Thoracic aorta (tissue), 2 donors: Measurements from ENCODE around the gene EIF2AK3. TPM values are rescaled to one million over a fixed set of nuclear protein-coding genes. Genes with fewer than 3 reads are reported as not detected.

Source experiments
- ATAC-seq: fragments of 150-250 bp; one replicate; pipeline ENCODE4 v1.8.0; 2017; ENCODE audit warnings: low read depth; ENCODE audit not compliant: insufficient number of reproducible peaks, low FRiP score
- DNase-seq: peaks from one replicate; pipeline ENCODE4 v3.0.0-alpha.2; 2020; ENCODE audit warnings: low spot score
- H3K27ac ChIP-seq, 2 donors: fragments of 200-600 bp; sonication (generic); 1 replicate in 1 of 2; 2 replicates in 1 of 2; pipeline ENCODE4 v1.5.1; 2016; ENCODE audit warnings: mild to moderate bottlenecking in 2 of 2, moderate library complexity in 2 of 2
- H3K27me3 ChIP-seq: fragments of 200-600 bp; sonication (generic); replicated peaks from 2 replicates; pipeline ENCODE4 v1.6.0; 2016; ENCODE audit warnings: mild to moderate bottlenecking; ENCODE audit not compliant: insufficient read depth
- H3K36me3 ChIP-seq: fragments of 200-600 bp; sonication (generic); one replicate; pipeline ENCODE4 v1.5.1; 2016
- H3K4me1 ChIP-seq, 2 donors: fragments of 200-600 bp; sonication (generic); 1 replicate in 1 of 2; 2 replicates in 1 of 2; pipeline versions ENCODE4 v1.5.1 to v1.6.0; 2016; ENCODE audit warnings: low read depth in 2 of 2, mild to moderate bottlenecking in 1 of 2; ENCODE audit not compliant: control insufficient read depth in 1 of 2
- H3K4me3 ChIP-seq: fragments of 200-600 bp; sonication (generic); 2 replicates; pipeline ENCODE4 v1.5.1; 2016; ENCODE audit warnings: mild to moderate bottlenecking
- H3K9me3 ChIP-seq: fragments of 200-600 bp; sonication (generic); 2 replicates; pipeline ENCODE4 v1.5.1; 2016
- CTCF ChIP-seq: fragments of 200-600 bp; sonication (generic); IDR thresholded peaks from one replicate; pipeline ENCODE4 v1.5.1; 2019; ENCODE audit warnings: antibody characterized with exemption
- total RNA-seq, 2 donors: library from RNA; depleted of rRNA; stranded (reverse); fragments of >200 nt; gene quantifications; one replicate each; pipeline versions ENCODE4 v1.1.0 to v1.2.3, GENCODE V29; 2016

EIF2AK3 gene
- 10 to 100 TPM; 23.8 to 33.6 TPM for total RNA-seq

- DNase-seq: peak; percentile 97
- H3K4me1 ChIP-seq: peaks cover 18 to 31% of the 10 kb centered on the region in 2 donors
Observed at GRCh38 chr2:88627055-88627855, at the start of gene EIF2AK3. TSS of gene EIF2AK3 (minus strand) at chr2:88627464. CDS start at chr2:88627274, 190 bp downstream.

DNA sequence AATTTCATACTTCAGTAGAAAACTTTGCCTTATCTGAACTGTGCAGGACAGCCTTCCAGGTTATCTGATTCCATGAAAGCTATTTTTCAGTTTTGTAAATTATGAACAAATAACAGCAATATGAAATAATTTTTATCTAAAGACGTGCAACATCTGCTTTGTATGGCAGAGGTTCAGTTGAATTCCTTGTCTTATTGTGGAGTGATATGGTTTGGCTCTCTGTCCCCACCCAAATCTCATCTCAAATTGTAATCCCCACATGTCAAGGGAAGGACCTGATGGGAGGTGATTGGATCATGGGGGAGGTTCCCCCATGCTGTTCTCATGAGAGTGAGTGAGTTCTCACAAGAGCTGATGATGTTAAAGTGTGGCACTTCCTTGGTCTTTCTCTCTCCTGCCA, 46.1 kb upstream of the EIF2AK3 start:
- Histone ChIP-seq H3K36me3 (no peaks in the 10 kb centered on the region), H3K4me1 (no peaks in the 10 kb centered on the region), H3K9me3 (no peaks in the 10 kb centered on the region), H3K27ac (no peak overlapping the region), H3K4me3 (no peak overlapping the region), H3K27me3 (no peaks in the 10 kb centered on the region)
- DNase-seq (no peak), ATAC-seq (no peak)
- TF ChIP-seq CTCF: no peak

More at GRCh38 chr2:88627055-88627855, at the start of gene EIF2AK3:
- ATAC-seq: peak; percentile 98
- TF ChIP-seq CTCF: no peak
- H3K27ac ChIP-seq: peak within 1 kb of the TSS; percentile 93 to 99
- H3K27me3 ChIP-seq: no peaks in the 10 kb centered on the region
- no peaks in the 10 kb centered on the region for H3K9me3 ChIP-seq
- H3K4me3 ChIP-seq: peak within 1 kb of the TSS; percentile 79
- H3K36me3 ChIP-seq: no peaks in the 10 kb centered on the region

- H3K27me3 ChIP-seq: no peaks in the 10 kb centered on the region
- H3K4me1 ChIP-seq: no peaks in the 10 kb centered on the region
- DNase-seq: no peak
- H3K27ac ChIP-seq: no peak overlapping the region
- no peak for ATAC-seq
- peak; percentile 89 for TF ChIP-seq CTCF
- peak overlapping the region; percentile 18 for H3K4me3 ChIP-seq
- no peaks in the 10 kb centered on the region for H3K36me3 ChIP-seq
- no peaks in the 10 kb centered on the region for H3K9me3 ChIP-seq
Observed at GRCh38 chr2:88671786-88672427, 44.6 kb upstream of the EIF2AK3 start.

DNA sequence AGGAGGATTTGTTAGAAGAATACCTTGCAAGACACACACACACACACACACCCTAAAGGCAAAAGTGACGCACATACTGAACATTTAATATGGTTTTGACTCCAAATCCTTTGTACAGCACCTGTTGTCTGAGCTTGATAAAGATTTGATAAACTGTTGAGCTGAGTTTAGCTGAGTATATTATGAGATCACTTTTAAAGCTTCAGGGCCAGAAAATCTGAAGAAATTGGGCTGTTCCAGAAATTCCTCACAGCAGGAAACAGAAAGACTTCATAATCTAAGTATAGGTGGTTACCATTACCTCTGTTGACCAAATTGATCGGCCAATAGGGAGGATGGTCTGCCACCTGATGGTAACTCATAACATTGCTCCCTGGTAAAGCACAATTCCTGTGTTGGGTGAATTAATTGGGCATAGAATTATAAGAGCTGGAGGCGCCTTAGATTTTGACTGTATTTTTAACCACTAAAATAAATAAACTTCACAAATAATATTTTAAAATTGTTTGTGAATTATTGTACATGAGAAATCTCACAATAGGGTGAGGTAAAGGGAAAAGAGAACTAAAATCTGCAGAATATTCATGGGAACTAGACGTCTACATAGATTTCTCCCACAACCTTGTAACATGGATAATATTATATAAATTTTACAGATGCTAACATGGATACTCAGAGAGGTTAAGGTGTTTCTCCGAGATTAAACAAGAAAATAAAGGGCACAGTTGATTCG, 42.4 kb upstream of the EIF2AK3 start:
- DNase-seq: no peak
- no peaks in the 10 kb centered on the region for H3K36me3 ChIP-seq
- no peaks in the 10 kb centered on the region for H3K27me3 ChIP-seq
- no peaks in the 10 kb centered on the region for H3K4me1 ChIP-seq
- no peaks in the 10 kb centered on the region for H3K9me3 ChIP-seq
- TF ChIP-seq CTCF: peak; percentile 42
- no peak overlapping the region for H3K27ac ChIP-seq
- no peak overlapping the region for H3K4me3 ChIP-seq
- ATAC-seq: no peak

- no peak for TF ChIP-seq CTCF
- ATAC-seq: no peak
- no peak for DNase-seq
Observed at GRCh38 chr2:88668862-88669261, 41.6 kb upstream of the EIF2AK3 start.

More at GRCh38 chr2:88668862-88669261, 41.6 kb upstream of the EIF2AK3 start:
- Histone ChIP-seq H3K4me1 (no peaks in the 10 kb centered on the region), H3K9me3 (no peaks in the 10 kb centered on the region), H3K27me3 (no peaks in the 10 kb centered on the region), H3K4me3 (no peak overlapping the region), H3K36me3 (no peaks in the 10 kb centered on the region), H3K27ac (no peak overlapping the region)
